ENCODE data around the gene NR5A2. TPM values are rescaled to one million over a fixed set of nuclear protein-coding genes. Genes with fewer than 3 reads are reported as not detected.

NR5A2 gene
- total RNA-seq, 4 donors from 2014 or later, result 37.1 to 193 (median 171) TPM

DNA sequence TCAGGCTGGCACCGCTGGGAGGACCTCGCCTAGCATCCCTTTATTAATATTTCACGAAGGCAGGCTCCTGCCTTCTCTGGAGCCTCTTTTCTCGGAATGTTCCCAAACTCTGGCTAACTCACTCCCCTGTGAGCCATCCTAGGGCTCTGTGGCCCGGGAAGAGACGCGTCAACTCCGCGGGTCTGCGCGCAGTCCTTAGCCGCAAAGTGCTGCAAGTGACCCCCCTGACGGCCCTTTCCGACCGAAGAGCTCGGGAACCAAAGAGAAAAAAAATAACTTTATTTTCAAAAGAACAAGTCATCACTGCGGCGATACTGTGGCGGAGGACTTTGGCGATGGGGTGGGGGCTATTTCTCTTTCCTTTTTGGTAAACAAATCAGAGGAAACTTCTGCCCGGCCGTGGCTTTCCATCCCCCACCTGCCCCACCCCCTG is 14.6 kb downstream of the NR5A2 start:
- no peaks in the 10 kb centered on the region for H3K36me3 ChIP-seq
- peak overlapping the region in 3 of 4 donors; percentile 69 to 87 (median 77) for H3K27ac ChIP-seq
- H3K4me3 ChIP-seq, result peak overlapping the region; percentile 28 to 71 (median 51)
- H3K4me1 ChIP-seq, result peaks cover 0 to 7% (median 3%) of the 10 kb centered on the region in 4 donors
- TF ChIP-seq, protein P1, sequence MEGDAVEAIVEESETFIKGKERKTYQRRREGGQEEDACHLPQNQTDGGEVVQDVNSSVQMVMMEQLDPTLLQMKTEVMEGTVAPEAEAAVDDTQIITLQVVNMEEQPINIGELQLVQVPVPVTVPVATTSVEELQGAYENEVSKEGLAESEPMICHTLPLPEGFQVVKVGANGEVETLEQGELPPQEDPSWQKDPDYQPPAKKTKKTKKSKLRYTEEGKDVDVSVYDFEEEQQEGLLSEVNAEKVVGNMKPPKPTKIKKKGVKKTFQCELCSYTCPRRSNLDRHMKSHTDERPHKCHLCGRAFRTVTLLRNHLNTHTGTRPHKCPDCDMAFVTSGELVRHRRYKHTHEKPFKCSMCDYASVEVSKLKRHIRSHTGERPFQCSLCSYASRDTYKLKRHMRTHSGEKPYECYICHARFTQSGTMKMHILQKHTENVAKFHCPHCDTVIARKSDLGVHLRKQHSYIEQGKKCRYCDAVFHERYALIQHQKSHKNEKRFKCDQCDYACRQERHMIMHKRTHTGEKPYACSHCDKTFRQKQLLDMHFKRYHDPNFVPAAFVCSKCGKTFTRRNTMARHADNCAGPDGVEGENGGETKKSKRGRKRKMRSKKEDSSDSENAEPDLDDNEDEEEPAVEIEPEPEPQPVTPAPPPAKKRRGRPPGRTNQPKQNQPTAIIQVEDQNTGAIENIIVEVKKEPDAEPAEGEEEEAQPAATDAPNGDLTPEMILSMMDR (IDR thresholded peaks at IDR 0.05), result no peak
- no peak for TF ChIP-seq POLR2A (IDR thresholded peaks at IDR 0.05)
- peaks cover 0 to 5% (median 0%) of the 10 kb centered on the region in 4 donors for H3K9me3 ChIP-seq
- H3K27me3 ChIP-seq, result peaks cover 0 to 15% of the 10 kb centered on the region in 2 donors
- DNase-seq, result no peak

DNA sequence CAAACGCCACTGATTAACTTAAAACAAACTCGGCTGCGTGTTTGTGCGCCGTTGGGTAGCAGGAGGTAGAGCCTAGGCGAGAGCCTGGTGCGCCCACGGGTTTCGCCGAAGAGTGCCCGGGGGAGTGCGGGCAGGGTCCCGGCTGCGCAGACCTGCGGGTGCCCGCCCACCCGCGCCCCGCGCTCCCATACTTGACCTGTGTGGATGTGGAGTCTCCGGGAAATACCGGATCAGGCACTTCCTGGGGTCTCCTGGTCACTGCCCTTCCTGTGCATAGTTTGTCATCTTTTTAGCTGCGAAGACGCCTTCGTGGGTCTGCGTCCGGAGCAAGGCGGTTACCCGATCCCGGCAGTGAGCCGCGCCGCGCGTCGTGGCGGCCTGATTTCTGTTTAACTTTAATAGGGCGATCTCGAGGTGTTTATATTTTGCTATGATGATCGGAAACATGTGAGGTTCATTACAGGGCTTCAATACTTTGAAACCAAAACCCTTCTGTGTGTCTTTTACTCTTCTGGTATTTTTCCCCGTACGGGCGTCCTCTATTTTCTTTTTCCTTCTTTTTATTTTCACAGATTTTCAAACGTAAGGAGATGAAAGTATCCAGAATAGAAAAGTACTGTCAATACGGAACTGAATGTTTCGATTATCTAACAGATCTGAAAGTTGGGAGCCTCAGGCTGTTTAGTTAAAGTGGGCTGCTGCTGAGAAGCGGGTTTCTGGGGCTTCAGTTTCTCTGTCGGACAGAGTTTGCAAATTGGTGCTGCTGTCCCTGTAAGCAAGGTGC is 15.2 kb downstream of the NR5A2 start:
- peak in 1 of 2 donors; percentile 28 for TF ChIP-seq POLR2A (IDR thresholded peaks at IDR 0.05)
- TF ChIP-seq, protein P1 (IDR thresholded peaks at IDR 0.05), result no peak
- Histone ChIP-seq H3K27ac (peak overlapping the region in 3 of 4 donors; percentile 69 to 87 (median 77)), H3K27me3 (peaks cover 0 to 15% of the 10 kb centered on the region in 2 donors), H3K4me1 (peaks cover 0 to 9% (median 4%) of the 10 kb centered on the region in 4 donors), H3K9me3 (peaks cover 0 to 5% (median 0%) of the 10 kb centered on the region in 4 donors), H3K4me3 (peak overlapping the region; percentile 28 to 71 (median 51)), H3K36me3 (peaks cover 0 to 4% (median 0%) of the 10 kb centered on the region in 3 donors)
- DNase-seq, result peak in 2 of 3 donors; percentile 66 to 78

DNA sequence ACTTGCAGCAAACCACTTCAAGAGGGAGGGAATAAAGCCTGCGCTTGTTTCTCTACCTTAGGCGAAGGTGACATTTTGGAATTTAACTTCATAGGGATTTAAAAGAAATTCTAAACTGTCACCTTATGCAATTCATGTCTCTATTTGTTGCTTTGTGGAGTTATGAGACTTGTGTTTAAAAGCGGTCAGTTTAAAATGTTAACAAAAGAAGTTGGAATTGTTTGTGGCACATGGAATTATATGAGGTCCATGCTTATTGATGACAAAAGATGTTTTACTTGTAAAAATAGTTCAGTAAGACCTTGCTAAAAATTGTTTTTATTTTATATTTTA is 15.8 kb downstream of the NR5A2 start:
- Histone ChIP-seq H3K36me3 (peaks cover 0 to 9% (median 0%) of the 10 kb centered on the region in 3 donors), H3K27ac (peak overlapping the region in 3 of 4 donors; percentile 69 to 87 (median 77)), H3K9me3 (peaks cover 0 to 5% (median 0%) of the 10 kb centered on the region in 4 donors), H3K4me3 (peak overlapping the region in 3 of 4 donors; percentile 45 to 71 (median 57)), H3K4me1 (peaks cover 0 to 9% (median 4%) of the 10 kb centered on the region in 4 donors), H3K27me3 (peaks cover 0 to 15% of the 10 kb centered on the region in 2 donors)
- DNase-seq, result no peak
- TF ChIP-seq POLR2A (IDR thresholded peaks at IDR 0.05), result no peak
- TF ChIP-seq, protein P1 (IDR thresholded peaks at IDR 0.05), result no peak

DNA sequence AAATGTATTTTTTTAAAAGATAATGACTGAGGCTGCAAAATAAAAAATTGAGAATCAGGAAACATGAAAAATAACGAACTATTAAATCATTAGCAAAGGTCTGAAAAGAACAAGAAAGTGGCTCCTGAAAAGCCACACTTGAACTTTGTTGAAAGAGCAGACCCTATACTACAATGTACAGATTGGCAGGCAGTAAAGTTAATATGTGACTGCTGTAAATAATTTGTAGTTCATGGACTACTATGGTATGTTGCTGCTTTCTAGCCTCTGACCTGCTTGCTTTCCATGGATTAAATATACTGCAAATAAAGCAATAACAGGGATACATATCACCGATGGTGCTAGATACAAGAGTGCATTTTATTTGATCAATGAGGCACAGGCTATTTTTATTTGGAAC is 18.6 kb downstream of the NR5A2 start:
- TF ChIP-seq, protein P1 (IDR thresholded peaks at IDR 0.05), result no peak
- TF ChIP-seq POLR2A (IDR thresholded peaks at IDR 0.05), result no peak
- H3K9me3 ChIP-seq, result peaks cover 0 to 4% (median 0%) of the 10 kb centered on the region in 4 donors
- peaks cover 0 to 15% (median 0%) of the 10 kb centered on the region in 3 donors for H3K36me3 ChIP-seq
- peaks cover 0 to 5% (median 0%) of the 10 kb centered on the region in 4 donors for H3K4me1 ChIP-seq
- no peak for DNase-seq
- H3K4me3 ChIP-seq, result peak overlapping the region in 1 of 4 donors; percentile 57
- peaks cover 0 to 7% of the 10 kb centered on the region in 2 donors for H3K27me3 ChIP-seq
- H3K27ac ChIP-seq, result no peak overlapping the region

DNA sequence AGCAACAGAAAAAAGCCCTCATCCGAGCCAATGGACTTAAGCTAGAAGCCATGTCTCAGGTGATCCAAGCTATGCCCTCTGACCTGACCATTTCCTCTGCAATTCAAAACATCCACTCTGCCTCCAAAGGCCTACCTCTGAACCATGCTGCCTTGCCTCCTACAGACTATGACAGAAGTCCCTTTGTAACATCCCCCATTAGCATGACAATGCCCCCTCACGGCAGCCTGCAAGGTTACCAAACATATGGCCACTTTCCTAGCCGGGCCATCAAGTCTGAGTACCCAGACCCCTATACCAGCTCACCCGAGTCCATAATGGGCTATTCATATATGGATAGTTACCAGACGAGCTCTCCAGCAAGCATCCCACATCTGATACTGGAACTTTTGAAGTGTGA is 20.7 kb downstream of the NR5A2 start:
- peaks cover 0 to 5% (median 0%) of the 10 kb centered on the region in 4 donors for H3K4me1 ChIP-seq
- H3K27me3 ChIP-seq, result no peaks in the 10 kb centered on the region
- H3K36me3 ChIP-seq, result peaks cover 0 to 15% (median 0%) of the 10 kb centered on the region in 3 donors
- H3K9me3 ChIP-seq, result no peaks in the 10 kb centered on the region
- TF ChIP-seq POLR2A (IDR thresholded peaks at IDR 0.05), result no peak
- TF ChIP-seq, protein P1 (IDR thresholded peaks at IDR 0.05), result no peak
- DNase-seq, result no peak
- no peak overlapping the region for H3K4me3 ChIP-seq
- no peak overlapping the region for H3K27ac ChIP-seq
